PFSK-1 (cell line): ENCODE data around the gene SF1. TPM values are rescaled to one million over a fixed set of nuclear protein-coding genes. Genes with fewer than 3 reads are reported as not detected.

Source experiments
- FOXP2 ChIP-seq: optimal IDR thresholded peaks from 2 replicates; pipeline ENCODE3; 2011; ENCODE audit warnings: borderline replicate concordance, control low read depth, inconsistent platforms; ENCODE audit not compliant: insufficient read depth; ENCODE audit errors: extremely low read length, extremely low read depth
- POLR2AphosphoS5 ChIP-seq: IDR thresholded peaks from 2 replicates; pipeline ENCODE4 v1.6.1; 2012; ENCODE audit warnings: low read depth, mild to moderate bottlenecking, control low read depth, low read length, moderate library complexity
- SIN3A ChIP-seq: IDR thresholded peaks from 2 replicates; pipeline ENCODE4 v1.6.1; 2012; ENCODE audit warnings: mild to moderate bottlenecking, low read length, moderate library complexity, borderline replicate concordance; ENCODE audit not compliant: insufficient read depth
- TAF1 ChIP-seq: IDR thresholded peaks from 2 replicates; pipeline ENCODE4 v1.6.1; 2012; ENCODE audit warnings: low read length, control low read depth, borderline replicate concordance; ENCODE audit not compliant: insufficient read depth
- polyA plus RNA-seq: library from polyadenylated mRNA; unstranded; fragments of >200 nt; gene quantifications from one replicate; pipeline ENCODE4 v1.2.1, GENCODE V29; 2012; ENCODE audit warnings: low read depth, missing spikeins; ENCODE audit not compliant: insufficient read length
- TF ChIP-seq, protein P1 (sequence below), 2 experiments: IDR thresholded peaks; 2 replicates each; pipeline versions ENCODE4 v1.6.1 to v1.8.0; 2011 to 2012; ENCODE audit warnings: low read depth in 2 of 2, low read length in 2 of 2, control low read depth in 1 of 2, inconsistent platforms in 1 of 2, mild to moderate bottlenecking in 1 of 2, moderate library complexity in 1 of 2; ENCODE audit not compliant: insufficient read depth in 1 of 2

Gene SF1
- 262 TPM for polyA plus RNA-seq

- TF ChIP-seq FOXP2 (peak; percentile 65), POLR2AphosphoS5 (peak; percentile 78), TAF1 (peak; percentile 94), SIN3A (peak; percentile 57; the same call in 1 of the 2 replicates)
- TF ChIP-seq, protein P1, sequence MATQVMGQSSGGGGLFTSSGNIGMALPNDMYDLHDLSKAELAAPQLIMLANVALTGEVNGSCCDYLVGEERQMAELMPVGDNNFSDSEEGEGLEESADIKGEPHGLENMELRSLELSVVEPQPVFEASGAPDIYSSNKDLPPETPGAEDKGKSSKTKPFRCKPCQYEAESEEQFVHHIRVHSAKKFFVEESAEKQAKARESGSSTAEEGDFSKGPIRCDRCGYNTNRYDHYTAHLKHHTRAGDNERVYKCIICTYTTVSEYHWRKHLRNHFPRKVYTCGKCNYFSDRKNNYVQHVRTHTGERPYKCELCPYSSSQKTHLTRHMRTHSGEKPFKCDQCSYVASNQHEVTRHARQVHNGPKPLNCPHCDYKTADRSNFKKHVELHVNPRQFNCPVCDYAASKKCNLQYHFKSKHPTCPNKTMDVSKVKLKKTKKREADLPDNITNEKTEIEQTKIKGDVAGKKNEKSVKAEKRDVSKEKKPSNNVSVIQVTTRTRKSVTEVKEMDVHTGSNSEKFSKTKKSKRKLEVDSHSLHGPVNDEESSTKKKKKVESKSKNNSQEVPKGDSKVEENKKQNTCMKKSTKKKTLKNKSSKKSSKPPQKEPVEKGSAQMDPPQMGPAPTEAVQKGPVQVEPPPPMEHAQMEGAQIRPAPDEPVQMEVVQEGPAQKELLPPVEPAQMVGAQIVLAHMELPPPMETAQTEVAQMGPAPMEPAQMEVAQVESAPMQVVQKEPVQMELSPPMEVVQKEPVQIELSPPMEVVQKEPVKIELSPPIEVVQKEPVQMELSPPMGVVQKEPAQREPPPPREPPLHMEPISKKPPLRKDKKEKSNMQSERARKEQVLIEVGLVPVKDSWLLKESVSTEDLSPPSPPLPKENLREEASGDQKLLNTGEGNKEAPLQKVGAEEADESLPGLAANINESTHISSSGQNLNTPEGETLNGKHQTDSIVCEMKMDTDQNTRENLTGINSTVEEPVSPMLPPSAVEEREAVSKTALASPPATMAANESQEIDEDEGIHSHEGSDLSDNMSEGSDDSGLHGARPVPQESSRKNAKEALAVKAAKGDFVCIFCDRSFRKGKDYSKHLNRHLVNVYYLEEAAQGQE (IDR thresholded peaks at IDR 0.05; ENCODE audit: insufficient read depth in 1 of 2, low read depth in 2 of 2, low read length in 2 of 2), result no peak
These were observed at the start of gene SF1 for GRCh38 chr11:64778473-64779298. Gene SF1 (minus strand): TSS chr11:64778542. CDS start chr11:64778392, 150 bp downstream.

- TF ChIP-seq FOXP2 (no peak), POLR2AphosphoS5 (no peak), SIN3A (no peak), TAF1 (no peak)
- TF ChIP-seq, protein P1 (IDR thresholded peaks at IDR 0.05; ENCODE audit: insufficient read depth in 1 of 2, low read depth in 2 of 2, low read length in 2 of 2), result no peak
These were observed 49.1 kb upstream of the SF1 start for GRCh38 chr11:64827451-64827839.

DNA sequence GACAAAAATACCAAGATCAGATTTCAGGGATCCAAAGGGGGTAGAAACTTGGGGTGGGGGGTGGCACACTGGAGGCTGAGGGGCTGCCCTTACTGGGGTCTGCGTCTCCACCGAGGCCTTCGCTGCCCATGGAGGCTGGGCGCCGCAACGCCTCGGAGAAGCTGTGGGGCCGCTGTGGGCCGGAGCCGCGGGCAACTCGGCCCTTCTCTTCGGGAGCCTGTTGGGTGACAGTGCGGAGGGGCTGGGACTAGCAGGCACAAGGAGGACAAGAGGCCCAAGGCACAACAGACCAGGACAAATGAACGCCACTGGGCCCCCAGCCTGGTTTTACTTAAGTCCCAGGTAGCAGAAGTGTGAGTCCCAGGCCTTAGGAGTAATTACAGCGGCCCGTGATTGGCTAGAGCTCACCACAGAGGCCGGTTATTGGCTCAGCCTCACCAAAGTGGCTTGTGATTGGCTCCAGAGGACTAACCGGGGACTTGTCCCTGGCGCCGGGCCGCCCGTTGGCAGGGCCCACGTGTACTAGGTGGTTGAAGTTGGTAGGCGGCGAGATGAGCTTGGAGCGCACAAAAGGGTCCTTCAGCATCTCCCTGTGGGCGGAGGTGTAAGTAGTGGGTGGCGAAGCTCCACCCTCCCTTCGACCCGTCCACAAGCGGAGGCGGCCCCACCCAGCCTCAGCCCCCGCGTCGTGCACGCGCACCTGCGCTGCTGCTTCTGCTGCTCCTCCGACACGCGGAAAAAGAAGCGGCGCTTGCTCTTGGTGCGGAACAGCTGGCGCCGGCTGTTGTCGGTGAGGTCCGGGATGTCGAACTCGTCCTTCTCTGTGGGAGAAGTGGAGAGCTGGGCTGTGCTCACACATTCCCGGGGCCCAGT lies 48.5 kb upstream of the SF1 start:
- TF ChIP-seq, protein P1 (IDR thresholded peaks at IDR 0.05; ENCODE audit: insufficient read depth in 1 of 2, low read depth in 2 of 2, low read length in 2 of 2), result no peak
- TF ChIP-seq TAF1 (no peak), SIN3A (no peak), POLR2AphosphoS5 (no peak), FOXP2 (no peak)

- TF ChIP-seq SIN3A (no peak), TAF1 (no peak), POLR2AphosphoS5 (no peak), FOXP2 (no peak)
- TF ChIP-seq, protein P1 (IDR thresholded peaks at IDR 0.05; ENCODE audit: insufficient read depth in 1 of 2, low read depth in 2 of 2, low read length in 2 of 2), result no peak
These were observed 47.7 kb upstream of the SF1 start for GRCh38 chr11:64826062-64826461.
